CD4-positive, alpha-beta T cell (primary cell): ENCODE results near the gene MBD5. TPM values are rescaled to one million over a fixed set of nuclear protein-coding genes. Genes with fewer than 3 reads are reported as not detected.

Experiments
- ATAC-seq: fragments of 200-7000 bp; cut with Tn5 transposase; one replicate; pipeline ENCODE4 v1.10.0; 2022; ENCODE audit warnings: mild to moderate bottlenecking; ENCODE audit not compliant: poor library complexity
- CTCF ChIA-PET: fragments of 350-600 bp; sonication (Branson Sonifier 250); formaldehyde crosslinking; loops from one replicate; lab custom pipeline; 2021; ENCODE audit warnings: antibody characterized with exemption, inconsistent platforms; lab: Charles Lee
- POLR2A ChIA-PET: fragments of 350-600 bp; sonication (Branson Sonifier 250); formaldehyde crosslinking; loops from one replicate; lab custom pipeline; 2021; ENCODE audit warnings: antibody characterized with exemption, inconsistent platforms; lab: Charles Lee
- DNase-seq, 14 experiments: peaks; one replicate each; pipeline ENCODE4 v3.0.0-alpha.2; 2013 to 2020; ENCODE audit warnings: mixed read lengths in 2 of 14
- H3K27ac ChIP-seq, 2 donors: one replicate each; pipeline versions ENCODE4 v1.5.1 to v1.7.0; 2013; ENCODE audit warnings: low read length in 2 of 2, low read depth in 1 of 2, mild to moderate bottlenecking in 1 of 2
- H3K27me3 ChIP-seq, 2 experiments: 1 replicate in 1 of 2; 2 replicates in 1 of 2; pipeline versions ENCODE4 v1.6.1 to v1.7.0; 2013; ENCODE audit warnings: low read length in 2 of 2, control low read depth in 1 of 2, mild to moderate bottlenecking in 1 of 2, moderate library complexity in 1 of 2; ENCODE audit not compliant: insufficient read depth in 2 of 2, control insufficient read depth in 1 of 2
- H3K36me3 ChIP-seq: one replicate; pipeline ENCODE4 v1.6.1; 2013; ENCODE audit warnings: low read length, control low read depth; ENCODE audit not compliant: insufficient read depth
- H3K4me1 ChIP-seq: one replicate; pipeline ENCODE4 v1.6.1; 2013; ENCODE audit warnings: low read length, control low read depth; ENCODE audit not compliant: insufficient read depth
- H3K4me3 ChIP-seq: one replicate; pipeline ENCODE4 v1.5.1; 2013; ENCODE audit warnings: mild to moderate bottlenecking, low read length, moderate library complexity
- H3K9me3 ChIP-seq, 2 experiments: 1 replicate in 1 of 2; 2 replicates in 1 of 2; pipeline versions ENCODE4 v1.6.1 to v1.7.0; 2013; ENCODE audit warnings: low read length in 2 of 2, mild to moderate bottlenecking in 2 of 2, control low read depth in 1 of 2, moderate library complexity in 1 of 2; ENCODE audit not compliant: control insufficient read depth in 1 of 2, insufficient read depth in 1 of 2
- H3K27ac Mint-ChIP-seq: one replicate; pipeline ENCODE4 v1.8.0; 2020; ENCODE audit warnings: mixed read lengths
- H3K27me3 Mint-ChIP-seq: one replicate; pipeline ENCODE4 v1.8.0; 2021; ENCODE audit warnings: mixed read lengths
- H3K36me3 Mint-ChIP-seq: one replicate; pipeline ENCODE4 v1.8.0; 2021; ENCODE audit warnings: low read depth, mixed read lengths
- H3K4me1 Mint-ChIP-seq: one replicate; pipeline ENCODE4 v1.8.0; 2021; ENCODE audit warnings: low read depth, mixed read lengths
- H3K4me3 Mint-ChIP-seq: one replicate; pipeline ENCODE4 v1.8.0; 2020; ENCODE audit warnings: mild to moderate bottlenecking, mixed read lengths
- H3K9me3 Mint-ChIP-seq: one replicate; pipeline ENCODE4 v1.8.0; 2020; ENCODE audit warnings: mixed read lengths
- intact Hi-C, 2 experiments: fragments of 100-400 bp; cut with DNase I in 1 of 2; cut with micrococcal nuclease in 1 of 2; formaldehyde crosslinking; loops; one replicate each; pipeline versions ENCODE4 v1.15.1 to v1.9.0; 2023 to 2025; cut with DNase I, micrococcal nuclease
- total RNA-seq, 174 experiments: library from RNA in 2 of 174; stranded (reverse) in 2 of 174; gene quantifications; one replicate each; pipeline ENCODE4 v1.2.3 and lab custom pipeline; 2021 to 2026
- TF ChIP-seq, protein P1 (sequence below): fragments of 200-600 bp; IDR thresholded peaks from one replicate; pipeline ENCODE4 v1.8.0; 2022; ENCODE audit warnings: antibody characterized with exemption, mild to moderate bottlenecking

MBD5 gene
- total RNA-seq, 2 experiments from 2014 or later: 49.8 to 52.9 TPM

DNA sequence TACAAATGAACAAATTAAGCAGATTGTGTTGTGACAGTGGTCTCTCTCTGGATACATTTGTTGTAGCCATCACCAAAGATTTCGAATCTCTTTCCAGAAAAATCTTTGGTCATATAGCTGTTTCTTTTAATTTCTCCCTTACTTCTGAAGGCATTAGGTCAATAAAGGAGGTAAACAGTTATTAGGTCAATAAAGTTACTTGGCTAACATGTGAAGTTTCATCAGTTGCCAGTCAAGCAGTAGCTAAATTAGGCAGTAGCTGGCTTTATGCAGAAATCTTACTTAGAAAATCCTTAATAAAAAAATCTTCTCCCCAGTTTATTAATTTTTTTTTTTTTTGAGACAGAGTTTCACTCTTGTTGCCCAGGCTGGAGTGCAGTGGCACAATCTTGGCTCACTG, 115.5 kb downstream of the MBD5 start:
- Mint-ChIP-seq H3K36me3 (peaks cover 10% of the 10 kb centered on the region), H3K4me3 (no peak overlapping the region), H3K9me3 (no peaks in the 10 kb centered on the region), H3K27me3 (no peaks in the 10 kb centered on the region), H3K27ac (no peak overlapping the region), H3K4me1 (no peaks in the 10 kb centered on the region)
- H3K27ac ChIP-seq: no peak overlapping the region
- TF ChIP-seq, protein P1, sequence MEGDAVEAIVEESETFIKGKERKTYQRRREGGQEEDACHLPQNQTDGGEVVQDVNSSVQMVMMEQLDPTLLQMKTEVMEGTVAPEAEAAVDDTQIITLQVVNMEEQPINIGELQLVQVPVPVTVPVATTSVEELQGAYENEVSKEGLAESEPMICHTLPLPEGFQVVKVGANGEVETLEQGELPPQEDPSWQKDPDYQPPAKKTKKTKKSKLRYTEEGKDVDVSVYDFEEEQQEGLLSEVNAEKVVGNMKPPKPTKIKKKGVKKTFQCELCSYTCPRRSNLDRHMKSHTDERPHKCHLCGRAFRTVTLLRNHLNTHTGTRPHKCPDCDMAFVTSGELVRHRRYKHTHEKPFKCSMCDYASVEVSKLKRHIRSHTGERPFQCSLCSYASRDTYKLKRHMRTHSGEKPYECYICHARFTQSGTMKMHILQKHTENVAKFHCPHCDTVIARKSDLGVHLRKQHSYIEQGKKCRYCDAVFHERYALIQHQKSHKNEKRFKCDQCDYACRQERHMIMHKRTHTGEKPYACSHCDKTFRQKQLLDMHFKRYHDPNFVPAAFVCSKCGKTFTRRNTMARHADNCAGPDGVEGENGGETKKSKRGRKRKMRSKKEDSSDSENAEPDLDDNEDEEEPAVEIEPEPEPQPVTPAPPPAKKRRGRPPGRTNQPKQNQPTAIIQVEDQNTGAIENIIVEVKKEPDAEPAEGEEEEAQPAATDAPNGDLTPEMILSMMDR: no peak
- no peaks in the 10 kb centered on the region for H3K36me3 ChIP-seq
- ATAC-seq: no peak
- H3K4me3 ChIP-seq: no peak overlapping the region
- no peak for DNase-seq
- ChIA-PET CTCF (no interaction called here), POLR2A (no interaction called here)
- intact Hi-C loops: no loop called here
- no peaks in the 10 kb centered on the region for H3K4me1 ChIP-seq
- H3K9me3 ChIP-seq: peaks cover 0 to 4% of the 10 kb centered on the region in 2 experiments
- no peaks in the 10 kb centered on the region for H3K27me3 ChIP-seq

DNA sequence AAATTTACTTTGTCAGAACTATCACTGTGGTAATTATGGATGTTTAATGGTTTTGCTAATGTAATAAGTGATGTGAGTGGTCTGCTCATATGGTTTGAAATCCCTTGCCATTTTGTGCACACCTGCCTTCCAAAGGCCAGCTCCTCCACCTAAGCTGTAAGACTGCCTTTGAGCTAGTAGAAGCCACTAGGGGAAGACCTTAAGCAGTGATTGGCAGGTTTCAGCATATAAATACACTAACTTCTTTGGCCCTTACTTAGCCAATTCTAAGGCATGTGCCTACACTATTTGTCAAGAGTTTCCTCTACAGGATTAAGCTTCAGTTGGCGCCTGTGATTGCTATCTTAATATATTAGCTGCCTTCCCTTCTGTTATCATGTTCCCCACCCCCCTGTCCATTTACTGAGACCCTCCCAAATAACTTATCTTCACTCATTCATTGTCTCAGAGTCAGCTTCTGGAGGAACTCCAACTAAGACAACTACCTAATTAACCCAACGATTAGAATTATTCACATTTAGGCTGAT, 141.1 kb downstream of the MBD5 start:
- Histone ChIP-seq H3K27ac (no peak overlapping the region), H3K4me3 (no peak overlapping the region), H3K9me3 (no peaks in the 10 kb centered on the region), H3K27me3 (no peaks in the 10 kb centered on the region), H3K36me3 (no peaks in the 10 kb centered on the region), H3K4me1 (no peaks in the 10 kb centered on the region)
- CTCF ChIA-PET: no interaction called here
- Mint-ChIP-seq H3K27ac (no peak overlapping the region), H3K27me3 (no peaks in the 10 kb centered on the region), H3K4me3 (no peak overlapping the region), H3K36me3 (peaks cover 18% of the 10 kb centered on the region), H3K4me1 (no peaks in the 10 kb centered on the region), H3K9me3 (no peaks in the 10 kb centered on the region)
- POLR2A ChIA-PET: no interaction called here
- TF ChIP-seq, protein P1: no peak
- DNase-seq: no peak
- ATAC-seq: no peak
- intact Hi-C loops: no loop called here

DNA sequence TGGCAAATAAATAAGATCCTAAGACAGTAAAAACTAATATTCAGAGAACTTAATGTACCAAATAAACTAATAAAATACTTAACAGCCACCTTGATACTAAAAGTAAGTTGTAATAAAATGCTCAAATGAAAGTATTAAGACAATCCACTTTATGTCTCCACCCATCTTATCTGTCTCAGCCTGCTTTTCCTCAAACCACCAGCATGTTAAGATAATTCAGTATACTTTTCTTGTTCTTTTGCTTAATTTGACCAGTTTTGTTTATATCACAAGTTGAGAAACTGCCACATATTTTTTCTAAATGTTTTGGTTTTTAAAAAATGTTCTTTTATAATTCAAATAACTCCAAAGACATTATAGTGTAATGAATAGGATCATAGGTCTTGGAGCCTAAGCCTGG, 142.0 kb downstream of the MBD5 start:
- H3K36me3 Mint-ChIP-seq: peaks cover 18% of the 10 kb centered on the region
- H3K27ac ChIP-seq: no peak overlapping the region
- H3K4me1 ChIP-seq: no peaks in the 10 kb centered on the region
- no peak overlapping the region for H3K27ac Mint-ChIP-seq
- TF ChIP-seq, protein P1: no peak
- H3K9me3 Mint-ChIP-seq: no peaks in the 10 kb centered on the region
- H3K36me3 ChIP-seq: no peaks in the 10 kb centered on the region
- H3K4me3 ChIP-seq: no peak overlapping the region
- DNase-seq (no peak), ATAC-seq (no peak)
- no peaks in the 10 kb centered on the region for H3K4me1 Mint-ChIP-seq
- POLR2A ChIA-PET: no interaction called here
- CTCF ChIA-PET: no interaction called here
- intact Hi-C loops: no loop called here
- H3K27me3 Mint-ChIP-seq: no peaks in the 10 kb centered on the region
- H3K9me3 ChIP-seq: no peaks in the 10 kb centered on the region
- no peaks in the 10 kb centered on the region for H3K27me3 ChIP-seq
- H3K4me3 Mint-ChIP-seq: no peak overlapping the region
